KMS-11 (cell line): ENCODE measurements around the gene TMEM234.

Experiments
- H2AFZ ChIP-seq: fragments of 200-600 bp; sonication (generic); 2 replicates; pipeline ENCODE4 v1.6.1; 2016; ENCODE audit warnings: antibody characterized with exemption, mixed run types, low read depth
- H3K27ac ChIP-seq: fragments of 200-600 bp; sonication (generic); 2 replicates; pipeline ENCODE4 v1.6.1; 2016; ENCODE audit warnings: mild to moderate bottlenecking, mixed run types
- H3K27me3 ChIP-seq: fragments of 200-600 bp; sonication (generic); 2 replicates; pipeline ENCODE4 v1.6.1; 2017; ENCODE audit warnings: mild to moderate bottlenecking, low read depth, mixed run types, moderate library complexity; ENCODE audit not compliant: insufficient read depth
- H3K36me3 ChIP-seq: fragments of 200-600 bp; sonication (generic); 2 replicates; pipeline ENCODE4 v1.6.1; 2017; ENCODE audit warnings: mild to moderate bottlenecking, mixed run types; ENCODE audit not compliant: insufficient read depth
- H3K4me1 ChIP-seq: fragments of 200-600 bp; sonication (generic); 2 replicates; pipeline ENCODE4 v1.6.1; 2016; ENCODE audit warnings: mild to moderate bottlenecking, low read depth, mixed run types; ENCODE audit not compliant: poor library complexity, severe bottlenecking
- H3K4me2 ChIP-seq: fragments of 200-600 bp; sonication (generic); 2 replicates; pipeline ENCODE4 v1.7.0; 2016; ENCODE audit warnings: mild to moderate bottlenecking, mixed run types
- H3K4me3 ChIP-seq: fragments of 200-600 bp; sonication (generic); IDR thresholded peaks from 2 replicates; pipeline ENCODE4 v1.6.1; 2017; ENCODE audit warnings: low read depth, low read length, mixed read lengths; ENCODE audit not compliant: insufficient read depth
- H3K79me2 ChIP-seq: fragments of 200-600 bp; sonication (generic); 2 replicates; pipeline ENCODE4 v1.6.1; 2016; ENCODE audit warnings: low read depth, mixed run types; ENCODE audit not compliant: insufficient read depth
- H3K9ac ChIP-seq: fragments of 200-600 bp; sonication (generic); 2 replicates; pipeline ENCODE4 v1.6.1; 2016; ENCODE audit warnings: mild to moderate bottlenecking, mixed run types
- H4K20me1 ChIP-seq: fragments of 200-600 bp; sonication (generic); 2 replicates; pipeline ENCODE4 v1.6.1; 2016; ENCODE audit warnings: mild to moderate bottlenecking, mixed run types; ENCODE audit not compliant: insufficient read depth
- CTCF ChIP-seq: fragments of 200-600 bp; sonication (generic); conservative IDR thresholded peaks from 2 replicates; pipeline ENCODE4 v1.6.1; 2017; ENCODE audit warnings: low read depth, mild to moderate bottlenecking, antibody characterized with exemption, low read length, moderate library complexity, mixed read lengths

The TMEM234 gene

GRCh38 chr1:32239790-32240139 lies 17.6 kb upstream of the TMEM234 start:
- TF ChIP-seq CTCF: no peak
- Histone ChIP-seq H4K20me1 (no peaks in the 10 kb centered on the region), H3K27ac (no peak overlapping the region), H3K4me1 (no peaks in the 10 kb centered on the region), H3K9ac (no peak overlapping the region), H3K79me2 (no peaks in the 10 kb centered on the region), H3K27me3 (no peaks in the 10 kb centered on the region), H3K4me2 (no peak overlapping the region), H3K4me3 (no peak overlapping the region), H3K36me3 (no peaks in the 10 kb centered on the region), H2AFZ (no peak overlapping the region)

GRCh38 chr1:32239337-32239736 lies 17.2 kb upstream of the TMEM234 start:
- no peak overlapping the region for H3K4me3 ChIP-seq
- no peaks in the 10 kb centered on the region for H3K79me2 ChIP-seq
- no peak overlapping the region for H3K4me2 ChIP-seq
- H3K9ac ChIP-seq: no peak overlapping the region
- no peaks in the 10 kb centered on the region for H3K4me1 ChIP-seq
- H3K27ac ChIP-seq: no peak overlapping the region
- no peak overlapping the region for H2AFZ ChIP-seq
- no peak for TF ChIP-seq CTCF
- no peaks in the 10 kb centered on the region for H3K36me3 ChIP-seq
- no peaks in the 10 kb centered on the region for H3K27me3 ChIP-seq
- H4K20me1 ChIP-seq: no peaks in the 10 kb centered on the region

- Histone ChIP-seq H4K20me1 (no peaks in the 10 kb centered on the region), H3K36me3 (no peaks in the 10 kb centered on the region), H3K79me2 (no peaks in the 10 kb centered on the region), H3K4me2 (no peak overlapping the region), H2AFZ (no peak overlapping the region), H3K9ac (no peak overlapping the region), H3K4me3 (no peak overlapping the region), H3K27me3 (no peaks in the 10 kb centered on the region), H3K4me1 (no peaks in the 10 kb centered on the region), H3K27ac (no peak overlapping the region)
- no peak for TF ChIP-seq CTCF
Measured at GRCh38 chr1:32234792-32235191, 12.6 kb upstream of the TMEM234 start.

- no peak overlapping the region for H3K27ac ChIP-seq
- no peak overlapping the region for H2AFZ ChIP-seq
- no peaks in the 10 kb centered on the region for H4K20me1 ChIP-seq
- H3K4me3 ChIP-seq: no peak overlapping the region
- H3K4me1 ChIP-seq: no peaks in the 10 kb centered on the region
- H3K27me3 ChIP-seq: no peaks in the 10 kb centered on the region
- no peak overlapping the region for H3K9ac ChIP-seq
- H3K36me3 ChIP-seq: peaks cover 15% of the 10 kb centered on the region; the same call in 1 of the 2 replicates
- H3K79me2 ChIP-seq: no peaks in the 10 kb centered on the region
- TF ChIP-seq CTCF: no peak
- H3K4me2 ChIP-seq: no peak overlapping the region
Measured at GRCh38 chr1:32232558-32233304, 10.6 kb upstream of the TMEM234 start.
